Measurements from ENCODE around the gene RBM5. TPM values are rescaled to one million over a fixed set of nuclear protein-coding genes. Genes with fewer than 3 reads are reported as not detected.

RBM5 gene
- total and polyA plus RNA-seq, 2 experiments from 2014 or later, result 44.9 to 111 TPM

GRCh38 chr3:50118237-50118636 lies 29.5 kb downstream of the RBM5 start:
- H3K36me3 Mint-ChIP-seq (ENCODE audit: low read depth), result peaks cover 65% of the 10 kb centered on the region

More at GRCh38 chr3:50118237-50118636, 29.5 kb downstream of the RBM5 start:
- Mint-ChIP-seq H3K27ac (no peak overlapping the region), H3K4me3 (no peak overlapping the region; the same call in 2 of the 3 replicates), H3K9me3 (no peaks in the 10 kb centered on the region), H3K27me3 (ENCODE audit: insufficient read depth, low read depth, poor library complexity) (peaks cover 5% of the 10 kb centered on the region), H3K4me1 (peaks cover 13% of the 10 kb centered on the region)
- TF ChIP-seq, protein P1, sequence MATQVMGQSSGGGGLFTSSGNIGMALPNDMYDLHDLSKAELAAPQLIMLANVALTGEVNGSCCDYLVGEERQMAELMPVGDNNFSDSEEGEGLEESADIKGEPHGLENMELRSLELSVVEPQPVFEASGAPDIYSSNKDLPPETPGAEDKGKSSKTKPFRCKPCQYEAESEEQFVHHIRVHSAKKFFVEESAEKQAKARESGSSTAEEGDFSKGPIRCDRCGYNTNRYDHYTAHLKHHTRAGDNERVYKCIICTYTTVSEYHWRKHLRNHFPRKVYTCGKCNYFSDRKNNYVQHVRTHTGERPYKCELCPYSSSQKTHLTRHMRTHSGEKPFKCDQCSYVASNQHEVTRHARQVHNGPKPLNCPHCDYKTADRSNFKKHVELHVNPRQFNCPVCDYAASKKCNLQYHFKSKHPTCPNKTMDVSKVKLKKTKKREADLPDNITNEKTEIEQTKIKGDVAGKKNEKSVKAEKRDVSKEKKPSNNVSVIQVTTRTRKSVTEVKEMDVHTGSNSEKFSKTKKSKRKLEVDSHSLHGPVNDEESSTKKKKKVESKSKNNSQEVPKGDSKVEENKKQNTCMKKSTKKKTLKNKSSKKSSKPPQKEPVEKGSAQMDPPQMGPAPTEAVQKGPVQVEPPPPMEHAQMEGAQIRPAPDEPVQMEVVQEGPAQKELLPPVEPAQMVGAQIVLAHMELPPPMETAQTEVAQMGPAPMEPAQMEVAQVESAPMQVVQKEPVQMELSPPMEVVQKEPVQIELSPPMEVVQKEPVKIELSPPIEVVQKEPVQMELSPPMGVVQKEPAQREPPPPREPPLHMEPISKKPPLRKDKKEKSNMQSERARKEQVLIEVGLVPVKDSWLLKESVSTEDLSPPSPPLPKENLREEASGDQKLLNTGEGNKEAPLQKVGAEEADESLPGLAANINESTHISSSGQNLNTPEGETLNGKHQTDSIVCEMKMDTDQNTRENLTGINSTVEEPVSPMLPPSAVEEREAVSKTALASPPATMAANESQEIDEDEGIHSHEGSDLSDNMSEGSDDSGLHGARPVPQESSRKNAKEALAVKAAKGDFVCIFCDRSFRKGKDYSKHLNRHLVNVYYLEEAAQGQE (IDR thresholded peaks at IDR 0.05; ENCODE audit: unreplicated experiment), result no peak
- TF ChIP-seq, protein P2, sequence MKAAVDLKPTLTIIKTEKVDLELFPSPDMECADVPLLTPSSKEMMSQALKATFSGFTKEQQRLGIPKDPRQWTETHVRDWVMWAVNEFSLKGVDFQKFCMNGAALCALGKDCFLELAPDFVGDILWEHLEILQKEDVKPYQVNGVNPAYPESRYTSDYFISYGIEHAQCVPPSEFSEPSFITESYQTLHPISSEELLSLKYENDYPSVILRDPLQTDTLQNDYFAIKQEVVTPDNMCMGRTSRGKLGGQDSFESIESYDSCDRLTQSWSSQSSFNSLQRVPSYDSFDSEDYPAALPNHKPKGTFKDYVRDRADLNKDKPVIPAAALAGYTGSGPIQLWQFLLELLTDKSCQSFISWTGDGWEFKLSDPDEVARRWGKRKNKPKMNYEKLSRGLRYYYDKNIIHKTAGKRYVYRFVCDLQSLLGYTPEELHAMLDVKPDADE (IDR thresholded peaks at IDR 0.05), result no peak
- no peak for TF ChIP-seq NANOG (IDR thresholded peaks at IDR 0.05; ENCODE audit: borderline replicate concordance)
- TF ChIP-seq ZNF114 (CRISPR knock-in tag; IDR thresholded peaks at IDR 0.05), result no peak
- TF ChIP-seq EZH2phosphoT487 (IDR thresholded peaks at IDR 0.05; ENCODE audit: unreplicated experiment), result no peak
- no peak for TF ChIP-seq CREB1 (CRISPR knock-in tag; IDR thresholded peaks at IDR 0.05; ENCODE audit: low read depth)
- TF ChIP-seq, protein P3, sequence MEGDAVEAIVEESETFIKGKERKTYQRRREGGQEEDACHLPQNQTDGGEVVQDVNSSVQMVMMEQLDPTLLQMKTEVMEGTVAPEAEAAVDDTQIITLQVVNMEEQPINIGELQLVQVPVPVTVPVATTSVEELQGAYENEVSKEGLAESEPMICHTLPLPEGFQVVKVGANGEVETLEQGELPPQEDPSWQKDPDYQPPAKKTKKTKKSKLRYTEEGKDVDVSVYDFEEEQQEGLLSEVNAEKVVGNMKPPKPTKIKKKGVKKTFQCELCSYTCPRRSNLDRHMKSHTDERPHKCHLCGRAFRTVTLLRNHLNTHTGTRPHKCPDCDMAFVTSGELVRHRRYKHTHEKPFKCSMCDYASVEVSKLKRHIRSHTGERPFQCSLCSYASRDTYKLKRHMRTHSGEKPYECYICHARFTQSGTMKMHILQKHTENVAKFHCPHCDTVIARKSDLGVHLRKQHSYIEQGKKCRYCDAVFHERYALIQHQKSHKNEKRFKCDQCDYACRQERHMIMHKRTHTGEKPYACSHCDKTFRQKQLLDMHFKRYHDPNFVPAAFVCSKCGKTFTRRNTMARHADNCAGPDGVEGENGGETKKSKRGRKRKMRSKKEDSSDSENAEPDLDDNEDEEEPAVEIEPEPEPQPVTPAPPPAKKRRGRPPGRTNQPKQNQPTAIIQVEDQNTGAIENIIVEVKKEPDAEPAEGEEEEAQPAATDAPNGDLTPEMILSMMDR (conservative IDR thresholded peaks at IDR 0.05; ENCODE audit: low read depth in 2 of 2), result no peak
- TF ChIP-seq, protein P4, sequence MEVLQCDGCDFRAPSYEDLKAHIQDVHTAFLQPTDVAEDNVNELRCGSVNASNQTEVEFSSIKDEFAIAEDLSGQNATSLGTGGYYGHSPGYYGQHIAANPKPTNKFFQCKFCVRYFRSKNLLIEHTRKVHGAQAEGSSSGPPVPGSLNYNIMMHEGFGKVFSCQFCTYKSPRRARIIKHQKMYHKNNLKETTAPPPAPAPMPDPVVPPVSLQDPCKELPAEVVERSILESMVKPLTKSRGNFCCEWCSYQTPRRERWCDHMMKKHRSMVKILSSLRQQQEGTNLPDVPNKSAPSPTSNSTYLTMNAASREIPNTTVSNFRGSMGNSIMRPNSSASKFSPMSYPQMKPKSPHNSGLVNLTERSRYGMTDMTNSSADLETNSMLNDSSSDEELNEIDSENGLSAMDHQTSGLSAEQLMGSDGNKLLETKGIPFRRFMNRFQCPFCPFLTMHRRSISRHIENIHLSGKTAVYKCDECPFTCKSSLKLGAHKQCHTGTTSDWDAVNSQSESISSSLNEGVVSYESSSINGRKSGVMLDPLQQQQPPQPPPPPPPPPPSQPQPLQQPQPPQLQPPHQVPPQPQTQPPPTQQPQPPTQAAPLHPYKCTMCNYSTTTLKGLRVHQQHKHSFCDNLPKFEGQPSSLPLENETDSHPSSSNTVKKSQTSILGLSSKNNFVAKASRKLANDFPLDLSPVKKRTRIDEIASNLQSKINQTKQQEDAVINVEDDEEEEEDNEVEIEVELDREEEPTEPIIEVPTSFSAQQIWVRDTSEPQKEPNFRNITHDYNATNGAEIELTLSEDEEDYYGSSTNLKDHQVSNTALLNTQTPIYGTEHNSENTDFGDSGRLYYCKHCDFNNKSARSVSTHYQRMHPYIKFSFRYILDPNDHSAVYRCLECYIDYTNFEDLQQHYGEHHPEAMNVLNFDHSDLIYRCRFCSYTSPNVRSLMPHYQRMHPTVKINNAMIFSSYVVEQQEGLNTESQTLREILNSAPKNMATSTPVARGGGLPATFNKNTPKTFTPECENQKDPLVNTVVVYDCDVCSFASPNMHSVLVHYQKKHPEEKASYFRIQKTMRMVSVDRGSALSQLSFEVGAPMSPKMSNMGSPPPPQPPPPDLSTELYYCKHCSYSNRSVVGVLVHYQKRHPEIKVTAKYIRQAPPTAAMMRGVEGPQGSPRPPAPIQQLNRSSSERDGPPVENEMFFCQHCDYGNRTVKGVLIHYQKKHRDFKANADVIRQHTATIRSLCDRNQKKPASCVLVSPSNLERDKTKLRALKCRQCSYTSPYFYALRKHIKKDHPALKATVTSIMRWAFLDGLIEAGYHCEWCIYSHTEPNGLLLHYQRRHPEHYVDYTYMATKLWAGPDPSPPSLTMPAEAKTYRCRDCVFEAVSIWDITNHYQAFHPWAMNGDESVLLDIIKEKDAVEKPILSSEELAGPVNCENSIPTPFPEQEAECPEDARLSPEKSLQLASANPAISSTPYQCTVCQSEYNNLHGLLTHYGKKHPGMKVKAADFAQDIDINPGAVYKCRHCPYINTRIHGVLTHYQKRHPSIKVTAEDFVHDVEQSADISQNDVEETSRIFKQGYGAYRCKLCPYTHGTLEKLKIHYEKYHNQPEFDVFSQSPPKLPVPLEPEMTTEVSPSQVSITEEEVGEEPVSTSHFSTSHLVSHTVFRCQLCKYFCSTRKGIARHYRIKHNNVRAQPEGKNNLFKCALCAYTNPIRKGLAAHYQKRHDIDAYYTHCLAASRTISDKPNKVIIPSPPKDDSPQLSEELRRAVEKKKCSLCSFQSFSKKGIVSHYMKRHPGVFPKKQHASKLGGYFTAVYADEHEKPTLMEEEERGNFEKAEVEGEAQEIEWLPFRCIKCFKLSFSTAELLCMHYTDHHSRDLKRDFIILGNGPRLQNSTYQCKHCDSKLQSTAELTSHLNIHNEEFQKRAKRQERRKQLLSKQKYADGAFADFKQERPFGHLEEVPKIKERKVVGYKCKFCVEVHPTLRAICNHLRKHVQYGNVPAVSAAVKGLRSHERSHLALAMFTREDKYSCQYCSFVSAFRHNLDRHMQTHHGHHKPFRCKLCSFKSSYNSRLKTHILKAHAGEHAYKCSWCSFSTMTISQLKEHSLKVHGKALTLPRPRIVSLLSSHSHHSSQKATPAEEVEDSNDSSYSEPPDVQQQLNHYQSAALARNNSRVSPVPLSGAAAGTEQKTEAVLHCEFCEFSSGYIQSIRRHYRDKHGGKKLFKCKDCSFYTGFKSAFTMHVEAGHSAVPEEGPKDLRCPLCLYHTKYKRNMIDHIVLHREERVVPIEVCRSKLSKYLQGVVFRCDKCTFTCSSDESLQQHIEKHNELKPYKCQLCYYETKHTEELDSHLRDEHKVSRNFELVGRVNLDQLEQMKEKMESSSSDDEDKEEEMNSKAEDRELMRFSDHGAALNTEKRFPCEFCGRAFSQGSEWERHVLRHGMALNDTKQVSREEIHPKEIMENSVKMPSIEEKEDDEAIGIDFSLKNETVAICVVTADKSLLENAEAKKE (CRISPR knock-in tag; IDR thresholded peaks at IDR 0.05), result no peak
- no peak for TF ChIP-seq POLR2AphosphoS5 (IDR thresholded peaks at IDR 0.05; ENCODE audit: low read depth)
- TF ChIP-seq JUNB (IDR thresholded peaks at IDR 0.05; ENCODE audit: unreplicated experiment), result no peak
- Histone ChIP-seq H3K79me2 (replicated peaks; ENCODE audit: insufficient read depth) (no peaks in the 10 kb centered on the region), H4K20me1 (replicated peaks; ENCODE audit: insufficient read depth) (peaks cover 17% of the 10 kb centered on the region; the same call in 1 of the 2 replicates), H2AFZ (no peak overlapping the region), H3F3A (replicated peaks; ENCODE audit: low read depth) (peaks cover 31% of the 10 kb centered on the region), H3K4me3 (no peak overlapping the region), H3K4me1 (ENCODE audit: insufficient read depth) (no peaks in the 10 kb centered on the region), H3K36me3 (ENCODE audit: insufficient read depth) (peaks cover 54% of the 10 kb centered on the region), H3K9me2 (ENCODE audit: insufficient read depth) (no peaks in the 10 kb centered on the region; the same call in 1 of the 2 replicates), H3K27me3 (ENCODE audit: insufficient read depth) (no peaks in the 10 kb centered on the region), H3K4me2 (no peak overlapping the region), H3K27ac (ENCODE audit: low read depth) (no peak overlapping the region)
- DNase-seq (ENCODE audit: low spot score) (no peak), ATAC-seq (no peak)
